BJ (cell line): ENCODE results near the gene PLEKHA4. TPM values are rescaled to one million over a fixed set of nuclear protein-coding genes. Genes with fewer than 3 reads are reported as not detected.
"Not testable (repeated sequence)": the region's sequence is repeated elsewhere in the genome, so short reads cannot be mapped to it uniquely, and the experiment has no call there.

Experiments
- CTCF ChIA-PET: fragments of 350-600 bp; formaldehyde crosslinking; extraction: SDS; loops from one replicate; lab custom pipeline; 2021; ENCODE audit warnings: antibody characterized with exemption, inconsistent platforms; lab: Yijun Ruan, JAX
- POLR2A ChIA-PET: fragments of 300-600 bp; sonication (Branson Sonifier 250); formaldehyde crosslinking; extraction: SDS; loops from one replicate; lab custom pipeline; 2021; ENCODE audit warnings: antibody characterized with exemption; lab: Charles Lee
- DNase-seq: peaks from one replicate; pipeline ENCODE4 v3.0.0-alpha.2; 2011; ENCODE audit warnings: low read depth
- H3K27me3 ChIP-seq: 2 replicates; pipeline ENCODE4 v1.6.0; 2011; ENCODE audit warnings: low read length; ENCODE audit not compliant: control insufficient read depth, insufficient read depth
- H3K36me3 ChIP-seq: 2 replicates; pipeline ENCODE4 v1.5.1; 2011; ENCODE audit warnings: low read length; ENCODE audit not compliant: control insufficient read depth, insufficient read depth
- H3K4me3 ChIP-seq: 2 replicates; pipeline ENCODE4 v1.5.1; 2011; ENCODE audit warnings: low read depth, mild to moderate bottlenecking, control low read depth, low read length
- polyA plus RNA-seq: library from polyadenylated mRNA; depleted of rRNA; stranded (reverse); fragments of >200 nt; gene quantifications from 2 replicates; pipeline ENCODE4 v1.2.3, GENCODE V29; 2011
- TF ChIP-seq, protein P1 (sequence below): IDR thresholded peaks from 2 replicates; pipeline ENCODE4 v1.5.1; 2011; ENCODE audit warnings: low read depth, mild to moderate bottlenecking, control low read depth, inconsistent platforms, low read length, moderate library complexity; ENCODE audit not compliant: insufficient read depth

The PLEKHA4 gene
- polyA plus RNA-seq, 1 experiment = 5.4 TPM

DNA sequence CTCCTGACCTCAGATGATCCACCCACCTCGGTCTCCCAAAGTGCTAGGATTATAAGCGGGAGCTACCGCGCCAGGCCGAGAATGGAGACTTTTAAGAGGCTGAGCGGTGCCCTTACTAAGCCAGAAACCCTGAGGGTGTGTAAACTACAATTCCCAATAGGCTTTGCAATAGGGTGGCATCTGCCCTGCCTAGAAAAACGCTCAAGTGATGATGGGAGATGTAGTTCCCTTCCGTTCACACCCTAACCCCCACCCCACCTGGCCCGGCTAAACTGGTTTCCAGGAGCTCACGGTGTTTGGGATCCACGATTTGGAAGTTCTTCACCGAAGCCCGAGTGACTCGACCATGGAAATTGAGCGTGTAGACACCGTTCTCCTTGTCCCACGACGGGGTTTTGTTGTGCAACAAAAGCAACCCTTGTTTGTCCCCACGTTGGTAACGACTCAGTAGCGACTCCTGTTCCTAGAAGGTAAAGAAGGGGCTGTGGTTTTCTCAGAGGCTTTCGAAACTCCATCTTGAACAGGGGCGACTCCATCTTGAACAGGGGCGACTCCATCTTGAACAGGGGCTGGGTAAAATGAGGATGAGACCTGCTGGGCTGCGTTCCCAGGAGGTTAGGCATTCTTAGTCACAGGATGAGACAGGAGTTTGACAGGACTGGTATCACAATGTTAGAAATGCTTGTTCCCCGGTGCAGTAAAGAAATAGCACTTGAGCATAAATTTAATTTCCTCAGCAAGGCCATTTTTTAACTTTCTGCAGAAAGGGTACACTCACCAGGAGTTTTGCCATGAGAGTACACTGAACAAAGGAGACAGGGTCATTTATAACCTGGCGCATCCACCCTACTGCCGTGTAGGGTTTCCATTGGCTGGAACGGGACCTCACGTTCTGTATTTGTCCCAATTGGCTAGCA is 13.6 kb upstream of the PLEKHA4 start:
- ChIA-PET POLR2A (no interaction called here), CTCF (no interaction called here)
- TF ChIP-seq, protein P1, sequence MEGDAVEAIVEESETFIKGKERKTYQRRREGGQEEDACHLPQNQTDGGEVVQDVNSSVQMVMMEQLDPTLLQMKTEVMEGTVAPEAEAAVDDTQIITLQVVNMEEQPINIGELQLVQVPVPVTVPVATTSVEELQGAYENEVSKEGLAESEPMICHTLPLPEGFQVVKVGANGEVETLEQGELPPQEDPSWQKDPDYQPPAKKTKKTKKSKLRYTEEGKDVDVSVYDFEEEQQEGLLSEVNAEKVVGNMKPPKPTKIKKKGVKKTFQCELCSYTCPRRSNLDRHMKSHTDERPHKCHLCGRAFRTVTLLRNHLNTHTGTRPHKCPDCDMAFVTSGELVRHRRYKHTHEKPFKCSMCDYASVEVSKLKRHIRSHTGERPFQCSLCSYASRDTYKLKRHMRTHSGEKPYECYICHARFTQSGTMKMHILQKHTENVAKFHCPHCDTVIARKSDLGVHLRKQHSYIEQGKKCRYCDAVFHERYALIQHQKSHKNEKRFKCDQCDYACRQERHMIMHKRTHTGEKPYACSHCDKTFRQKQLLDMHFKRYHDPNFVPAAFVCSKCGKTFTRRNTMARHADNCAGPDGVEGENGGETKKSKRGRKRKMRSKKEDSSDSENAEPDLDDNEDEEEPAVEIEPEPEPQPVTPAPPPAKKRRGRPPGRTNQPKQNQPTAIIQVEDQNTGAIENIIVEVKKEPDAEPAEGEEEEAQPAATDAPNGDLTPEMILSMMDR = no peak

DNA sequence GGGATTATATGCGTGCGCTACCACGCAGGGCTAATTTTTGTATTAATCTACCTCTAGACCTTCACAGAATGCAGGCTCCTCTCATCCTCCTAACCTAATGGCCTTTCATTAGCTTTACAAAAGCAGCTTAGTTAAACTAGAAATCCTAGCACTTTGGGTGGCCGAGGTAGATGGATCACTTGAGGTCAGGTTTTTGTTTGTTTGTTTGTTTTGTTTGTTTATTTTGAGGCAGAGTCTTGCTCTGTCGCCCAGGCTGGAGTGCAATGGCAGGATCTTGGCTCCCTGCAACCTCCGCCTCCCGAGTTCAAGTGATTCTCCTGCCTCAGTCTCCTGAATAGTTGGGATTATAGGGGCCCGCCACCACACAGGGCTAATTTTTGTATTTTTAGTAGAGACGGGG is 11.3 kb upstream of the PLEKHA4 start:
- H3K36me3 ChIP-seq = peaks cover 15% of the 10 kb centered on the region
- not testable (repeated sequence) for H3K4me3 ChIP-seq
- CTCF ChIA-PET = interaction anchor here (1.2 kb wide), 1 partner anchor 17 kb away, joined by 3 read pairs; no protein-coding TSS in a partner anchor

More for the DNA sequence above, 13.6 kb upstream of the PLEKHA4 start:
- Histone ChIP-seq H3K36me3 (peaks cover 4% of the 10 kb centered on the region), H3K4me3 (no peak overlapping the region), H3K27me3 (no peaks in the 10 kb centered on the region)
- DNase-seq = no peak

DNA sequence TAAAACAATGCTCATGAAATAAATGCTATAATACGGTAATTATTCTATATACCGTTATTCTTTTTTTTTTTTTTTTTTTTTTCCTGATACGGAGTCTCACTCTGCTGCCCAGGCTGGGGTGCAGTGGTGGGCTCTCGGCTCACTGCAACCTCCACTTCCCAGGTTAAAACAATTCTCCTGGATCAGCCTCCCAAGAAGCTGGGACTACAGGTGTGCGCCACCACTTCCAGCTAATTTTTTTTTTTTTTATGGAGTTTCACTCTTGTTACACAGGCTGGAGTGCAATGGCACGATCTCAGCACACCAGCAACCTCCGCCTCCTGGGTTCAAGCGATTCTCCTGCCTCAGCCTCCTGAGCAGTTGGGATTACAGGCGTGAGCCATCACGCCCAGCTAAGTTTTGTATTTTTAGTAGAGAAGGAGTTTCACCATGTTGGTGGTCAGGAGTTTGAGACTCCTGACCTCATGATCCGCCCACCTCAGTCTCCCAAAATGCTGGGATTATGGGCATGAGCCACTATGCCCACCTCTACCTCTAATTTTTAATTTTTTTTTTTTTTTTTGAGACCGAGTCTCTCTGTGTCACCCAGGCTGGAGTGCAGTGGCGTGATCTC is 10.7 kb upstream of the PLEKHA4 start:
- TF ChIP-seq, protein P1 = no peak
- Histone ChIP-seq H3K36me3 (peaks cover 20% of the 10 kb centered on the region), H3K4me3 (no peak overlapping the region), H3K27me3 (no peaks in the 10 kb centered on the region)
- no peak for DNase-seq
- CTCF ChIA-PET = no interaction called here
- POLR2A ChIA-PET = interaction anchor here (0.8 kb wide), 1 partner anchor 22 kb away, joined by 5 read pairs; no protein-coding TSS in a partner anchor

More for the DNA sequence above, 11.3 kb upstream of the PLEKHA4 start:
- POLR2A ChIA-PET = interaction anchor here (0.8 kb wide), 1 partner anchor 21 kb away, joined by 5 read pairs; no protein-coding TSS in a partner anchor
- not testable (repeated sequence) for DNase-seq, H3K27me3 ChIP-seq

DNA sequence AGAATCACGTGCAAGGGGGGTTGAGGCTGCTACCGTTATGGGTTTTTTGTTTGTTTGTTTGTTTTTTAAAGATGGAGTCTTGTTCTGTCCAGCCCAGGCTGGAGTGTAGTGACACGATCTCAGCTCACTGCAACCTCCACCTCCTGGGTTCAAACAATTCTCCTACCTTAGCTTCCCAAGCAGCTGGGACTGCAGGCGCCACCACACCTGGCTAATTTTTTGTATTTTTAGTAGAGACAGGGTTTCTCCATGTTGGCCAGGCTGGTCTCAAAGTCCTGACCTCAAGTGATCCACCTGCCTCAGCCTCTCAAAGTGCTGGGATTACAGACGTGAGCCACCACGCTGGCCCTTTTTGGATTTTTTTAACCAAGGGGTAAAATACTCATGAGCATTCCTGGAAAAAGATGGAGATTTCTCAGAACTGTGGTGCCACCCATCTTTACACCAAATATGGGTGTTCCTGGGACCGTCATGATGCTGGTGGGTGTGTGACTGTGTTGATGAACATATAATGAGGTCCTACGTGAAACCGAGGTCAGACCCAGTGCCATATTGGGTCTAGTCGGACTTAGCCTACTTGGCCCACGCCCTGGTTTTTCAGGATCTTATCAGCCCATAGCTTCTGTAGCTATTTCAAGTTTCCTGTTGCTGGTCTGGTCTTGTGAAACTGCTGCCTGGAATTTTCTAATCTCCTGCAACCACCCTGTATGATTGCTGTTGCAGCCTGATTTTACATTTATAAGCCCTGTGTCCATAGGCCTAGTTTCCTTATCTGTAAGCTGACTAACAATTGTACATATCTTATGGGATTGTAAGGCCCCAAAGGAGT is 10.0 kb upstream of the PLEKHA4 start:
- no peak for DNase-seq
- Histone ChIP-seq H3K36me3 (peaks cover 26% of the 10 kb centered on the region), H3K4me3 (no peak overlapping the region), H3K27me3 (no peaks in the 10 kb centered on the region)
- TF ChIP-seq, protein P1 = no peak
- CTCF ChIA-PET = no interaction called here
- POLR2A ChIA-PET = interaction anchor here (0.8 kb wide), 1 partner anchor 23 kb away, joined by 5 read pairs; no protein-coding TSS in a partner anchor

DNA sequence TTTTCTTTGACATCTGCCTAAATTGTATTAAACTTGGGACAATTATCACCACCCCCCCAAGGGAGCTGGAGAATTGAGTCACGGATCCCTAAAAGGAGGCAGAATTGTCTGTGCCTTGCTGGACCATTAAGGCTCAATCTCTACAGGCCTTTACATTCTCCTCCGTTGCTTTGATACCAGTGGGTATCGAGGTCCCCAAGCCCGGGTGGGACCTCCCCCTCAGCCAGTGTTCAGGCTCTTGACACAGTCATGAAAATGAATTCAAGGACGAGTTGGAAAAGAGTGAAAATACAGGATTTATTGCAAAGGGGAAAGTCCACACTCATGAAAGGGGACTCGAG is 9.4 kb upstream of the PLEKHA4 start:
- Histone ChIP-seq H3K36me3 (peaks cover 28% of the 10 kb centered on the region), H3K27me3 (no peaks in the 10 kb centered on the region), H3K4me3 (no peak overlapping the region)
- ChIA-PET POLR2A (interaction anchor here (0.6 kb wide), 1 partner anchor 119 kb away, joined by 6 read pairs; no protein-coding TSS in a partner anchor), CTCF (no interaction called here)
- TF ChIP-seq, protein P1 = no peak
- DNase-seq = no peak

DNA sequence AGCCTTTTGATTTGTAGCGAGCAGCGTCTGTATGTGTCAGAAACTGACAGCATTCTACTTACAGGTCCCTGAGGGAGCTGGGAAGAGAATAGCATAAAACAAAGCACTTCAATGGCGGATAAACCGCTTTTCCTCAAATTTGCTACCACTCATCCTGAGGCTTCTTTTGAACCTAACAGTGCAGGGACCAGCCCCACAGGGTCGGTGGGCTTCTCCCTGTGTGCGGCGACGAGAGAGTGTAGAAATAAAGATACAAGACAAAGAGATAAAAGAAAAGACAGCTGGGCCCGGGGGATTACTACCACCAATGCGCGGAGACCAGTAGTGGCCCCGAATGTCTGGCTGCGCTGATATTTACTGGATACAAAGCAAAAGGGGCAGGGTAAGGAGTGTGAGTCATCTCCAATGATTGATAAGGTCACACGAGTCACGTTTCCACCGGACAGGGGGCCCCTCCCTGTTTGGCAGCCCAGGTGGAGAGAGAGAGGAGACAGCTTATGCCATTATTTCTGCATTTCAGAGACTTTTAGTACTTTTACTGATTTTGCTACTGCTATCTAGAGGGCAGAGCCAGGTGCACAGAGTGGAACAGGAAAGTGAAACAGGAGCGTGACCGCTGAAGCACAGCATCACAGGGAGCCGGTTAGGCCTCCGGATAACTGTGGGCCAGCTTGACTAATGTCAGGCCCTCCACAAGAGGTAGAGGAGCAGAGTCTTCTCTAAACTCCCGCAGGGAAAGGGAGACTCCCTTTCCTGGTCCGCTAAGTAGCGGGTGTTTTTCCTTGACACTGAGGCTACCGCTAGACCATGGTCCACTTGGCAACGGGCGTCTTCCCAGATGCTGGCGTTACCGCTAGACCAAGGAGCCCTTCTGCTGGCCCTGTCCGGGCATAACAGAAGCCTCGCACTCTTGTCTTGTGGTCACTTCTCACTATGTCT is 7.9 kb upstream of the PLEKHA4 start:
- Histone ChIP-seq H3K36me3 (peaks cover 28% of the 10 kb centered on the region), H3K4me3 (peak overlapping the region; percentile 88)
- H3K27me3 ChIP-seq, DNase-seq, POLR2A ChIA-PET: not testable (repeated sequence)
- CTCF ChIA-PET = interaction anchor here (0.6 to 1.5 kb wide), 3 partner anchors 30 to 117 kb away, joined by 3 to 4 read pairs (median 3); partner anchors contain the start of gene RUVBL2
